GM19455 (cell line): ENCODE results near the gene MS4A6E.
A peak's percentile ranks its signal among the peaks of the same experiment; 100 is the strongest.
"Not testable (repeated sequence)": the region's sequence is repeated elsewhere in the genome, so short reads cannot be mapped to it uniquely, and the experiment has no call there.

ENCODE experiments used
- ATAC-seq: cut with Tn5 transposase; IDR thresholded peaks from one replicate; pipeline ENCODE4 v1.9.1; 2021; ENCODE audit not compliant: unreplicated experiment

MS4A6E gene, protein sequence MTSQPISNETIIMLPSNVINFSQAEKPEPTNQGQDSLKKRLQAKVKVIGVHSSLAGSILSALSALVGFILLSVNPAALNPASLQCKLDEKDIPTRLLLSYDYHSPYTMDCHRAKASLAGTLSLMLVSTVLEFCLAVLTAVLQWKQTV

DNA sequence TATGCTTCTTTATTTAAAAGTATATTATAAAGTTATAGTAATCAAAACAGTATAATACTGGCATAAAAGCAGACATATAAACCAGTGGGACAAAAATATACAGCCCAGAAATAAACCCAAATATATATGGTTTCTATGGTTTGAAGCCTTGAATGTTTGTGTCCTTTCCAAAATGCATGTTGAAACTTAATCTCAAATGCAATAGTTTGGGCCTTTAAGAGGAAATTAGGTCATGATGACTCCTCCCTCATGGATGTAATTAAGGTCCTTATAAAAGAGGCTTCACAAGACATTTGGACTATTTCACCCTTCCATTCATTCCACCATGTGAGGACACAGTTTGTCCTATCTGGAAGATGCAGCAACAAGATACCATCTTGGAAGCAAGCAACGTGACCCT lies at the start of gene MS4A6E:
MS4A6E (plus strand) TSS at position 301 of the 400 bp plus-strand sequence. CDS start 7,641 bp downstream, outside the sequence.
- ATAC-seq, result no peak

DNA sequence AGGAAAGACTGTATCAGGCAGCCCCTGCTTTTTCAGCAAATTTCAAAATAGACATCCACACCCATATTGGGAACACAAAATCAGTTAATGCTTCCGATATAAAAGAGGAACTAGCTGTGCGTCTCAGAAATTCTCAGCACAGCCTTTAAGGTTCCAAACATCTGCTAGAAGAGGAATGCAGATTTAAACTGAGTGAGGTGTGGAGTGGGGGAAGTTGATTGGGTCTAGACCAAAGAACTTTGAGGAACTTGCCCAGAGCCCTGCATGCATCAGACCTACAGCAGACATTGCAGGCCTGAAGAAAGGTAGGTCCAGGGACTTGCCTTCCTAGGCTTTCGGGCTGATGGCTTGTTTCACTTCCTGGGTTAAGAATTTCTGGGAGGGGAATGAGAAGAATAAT lies 46.6 kb upstream of the MS4A6E start, which contains the start of gene MS4A4A:
MS4A4A (plus strand) TSS at position 255 of the 400 bp plus-strand sequence; CDS start at position 265, 10 bp downstream.
- no peak for ATAC-seq

DNA sequence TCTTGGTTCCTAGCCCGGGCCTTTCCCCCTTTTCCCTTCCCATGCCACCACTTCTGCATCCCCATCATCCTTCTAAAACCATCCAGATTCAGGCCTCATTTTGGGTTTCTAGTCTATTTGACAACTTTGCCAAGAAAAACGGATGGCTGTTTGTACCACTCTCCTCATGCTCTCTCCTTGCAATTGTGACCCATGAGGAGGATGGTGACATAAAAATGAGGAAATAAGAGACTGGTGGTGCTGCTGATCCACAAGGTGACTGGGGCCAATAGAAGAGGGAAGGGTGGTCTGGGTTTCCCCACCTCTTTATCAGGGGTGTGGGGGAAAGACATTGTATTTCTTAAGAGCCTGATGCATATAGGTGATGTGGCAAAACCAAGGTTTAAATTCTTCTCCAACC lies 45.6 kb upstream of the MS4A6E start:
- ATAC-seq, result no peak

DNA sequence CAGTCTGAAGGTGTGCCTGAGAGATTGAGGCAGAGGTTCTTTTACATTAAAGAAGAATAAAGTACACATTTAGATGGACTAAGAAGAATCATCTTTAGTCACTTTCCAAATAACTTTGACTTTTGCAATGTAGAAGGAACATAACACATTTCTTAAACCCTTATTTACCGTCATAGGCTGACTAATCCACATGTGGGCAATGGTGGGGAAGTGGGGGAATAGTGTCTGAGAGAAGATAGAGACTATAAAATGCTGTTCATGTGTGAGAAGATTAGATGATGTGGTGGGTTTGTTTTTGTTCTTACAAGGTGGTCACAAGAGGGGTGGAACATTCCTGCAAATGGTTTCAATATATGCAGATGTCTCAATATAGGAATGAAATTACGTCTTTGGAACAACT lies 44.8 kb upstream of the MS4A6E start:
- ATAC-seq, result no peak

DNA sequence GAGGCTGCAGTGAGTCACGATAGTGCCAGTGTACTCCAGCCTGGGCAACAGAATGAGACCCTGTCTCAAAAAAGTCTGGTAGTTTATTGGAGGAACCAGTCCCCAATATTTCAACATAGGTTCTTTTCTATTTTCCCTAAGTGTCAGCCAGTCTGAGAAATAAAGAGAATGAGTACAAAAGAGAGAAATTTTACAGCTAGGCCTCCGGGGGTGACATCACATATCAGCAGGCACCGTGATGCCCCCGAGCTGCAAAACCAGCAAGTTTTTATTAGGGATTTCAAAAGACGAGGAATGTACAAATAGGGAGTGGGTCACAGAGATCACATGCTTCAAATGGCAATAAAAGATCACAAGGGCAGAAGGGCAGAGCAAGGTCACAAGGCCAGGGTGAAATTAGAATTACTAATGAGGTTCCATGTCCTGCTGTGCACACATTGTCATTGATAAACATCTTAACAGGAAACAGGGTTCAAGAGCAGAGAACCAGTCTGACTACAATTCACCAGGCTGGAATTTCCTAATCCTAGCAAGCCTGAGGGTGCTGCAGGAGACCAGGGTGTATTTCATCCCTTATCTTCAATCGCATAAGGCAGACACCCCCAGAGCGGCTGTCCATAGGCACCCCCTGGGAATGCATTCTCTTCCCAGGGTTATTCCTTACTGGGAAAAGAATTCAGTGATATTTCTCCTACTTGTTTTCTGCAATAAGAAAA lies 41.5 kb upstream of the MS4A6E start:
- not testable (repeated sequence) for ATAC-seq

DNA sequence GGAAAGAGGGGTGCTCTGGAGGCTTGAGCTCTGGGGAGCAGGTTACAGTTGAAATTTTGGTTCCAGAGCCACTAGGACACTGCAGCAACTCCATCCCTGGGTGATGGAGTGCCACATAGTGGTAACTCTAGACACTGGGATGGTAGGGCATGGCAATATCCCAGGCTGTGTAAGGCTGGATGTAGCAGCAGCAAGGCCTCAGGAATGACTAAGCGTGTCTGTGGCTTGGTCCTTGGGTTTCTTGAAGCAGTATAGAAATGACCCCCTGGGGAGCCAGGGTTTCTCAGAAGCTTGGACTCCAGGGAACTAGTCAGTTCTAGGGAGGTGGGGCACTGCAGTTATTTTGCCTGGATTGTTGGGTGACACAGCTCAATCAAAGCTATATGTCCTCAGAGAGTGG lies 38.5 kb upstream of the MS4A6E start:
- ATAC-seq, result no peak

DNA sequence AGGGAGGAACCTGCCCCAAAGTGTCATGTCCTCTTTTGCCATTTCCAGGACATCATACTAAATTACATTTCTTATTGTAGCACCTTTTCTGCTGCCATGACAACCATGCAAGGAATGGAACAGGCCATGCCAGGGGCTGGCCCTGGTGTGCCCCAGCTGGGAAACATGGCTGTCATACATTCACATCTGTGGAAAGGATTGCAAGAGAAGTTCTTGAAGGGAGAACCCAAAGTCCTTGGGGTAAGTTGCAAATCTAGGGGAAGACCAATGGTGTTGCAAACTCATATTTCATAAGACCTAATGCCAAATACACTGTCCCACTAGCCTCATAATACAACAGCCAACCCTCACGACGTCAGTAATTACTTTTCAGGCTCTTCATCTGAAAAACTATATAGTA lies 34.9 kb upstream of the MS4A6E start:
- ATAC-seq, result no peak

DNA sequence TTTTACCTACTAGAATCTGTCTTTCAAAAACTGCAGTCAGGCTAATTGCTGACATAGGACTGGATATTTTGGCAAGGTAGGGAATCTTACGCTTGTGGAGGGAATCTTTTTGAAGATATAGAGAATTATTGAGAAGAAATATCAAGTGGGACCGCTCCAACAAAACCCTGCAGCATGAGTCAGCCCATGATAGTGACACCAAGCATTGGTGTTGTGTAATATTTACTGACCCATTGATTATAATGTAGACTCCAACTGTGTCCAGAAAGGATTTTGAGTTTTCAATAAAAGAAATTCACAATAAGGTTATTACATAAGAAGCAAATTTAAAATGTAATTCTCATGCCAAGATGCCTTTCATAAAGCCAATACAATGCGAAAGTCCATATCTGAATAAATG lies 25.9 kb upstream of the MS4A6E start:
- ATAC-seq, result no peak

DNA sequence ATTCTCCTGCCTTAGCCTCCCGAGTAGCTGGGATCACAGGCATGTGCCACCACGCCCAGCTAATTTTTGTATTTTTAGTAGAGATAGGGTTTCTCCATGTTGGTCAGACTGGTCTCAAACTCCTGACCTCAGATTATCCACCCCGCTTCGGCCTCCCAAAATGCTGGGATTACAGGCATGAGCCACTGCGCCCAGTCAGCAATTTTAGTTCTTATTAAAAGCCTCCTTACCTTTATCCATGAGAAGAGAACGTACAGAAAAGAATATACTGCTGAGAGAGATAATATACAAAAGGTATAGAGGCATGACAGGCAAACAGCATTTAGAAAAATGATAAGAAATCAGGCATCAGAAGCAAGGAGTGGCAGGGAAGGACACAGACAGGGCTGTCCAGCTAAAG lies 25.2 kb upstream of the MS4A6E start:
- ATAC-seq, result not testable (repeated sequence)

DNA sequence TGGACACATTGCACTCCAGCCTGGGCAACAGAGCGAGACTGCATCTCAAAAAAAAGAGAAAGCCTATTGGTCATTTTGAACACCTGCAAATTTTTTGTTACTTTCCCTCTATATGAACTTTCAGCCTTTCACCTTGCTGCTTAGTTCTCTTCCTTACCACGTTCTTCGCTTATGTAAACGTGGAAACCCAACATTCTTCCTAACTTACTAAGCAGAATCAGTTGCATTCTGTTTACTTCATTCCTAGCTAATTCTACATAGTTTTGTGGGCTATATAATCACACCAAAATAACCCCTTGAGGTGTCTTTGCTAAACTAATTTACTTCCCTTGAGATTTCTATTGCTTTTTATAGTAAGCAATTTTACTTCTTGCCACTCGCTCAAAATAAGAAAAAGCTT lies 23.4 kb upstream of the MS4A6E start:
- ATAC-seq, result no peak

DNA sequence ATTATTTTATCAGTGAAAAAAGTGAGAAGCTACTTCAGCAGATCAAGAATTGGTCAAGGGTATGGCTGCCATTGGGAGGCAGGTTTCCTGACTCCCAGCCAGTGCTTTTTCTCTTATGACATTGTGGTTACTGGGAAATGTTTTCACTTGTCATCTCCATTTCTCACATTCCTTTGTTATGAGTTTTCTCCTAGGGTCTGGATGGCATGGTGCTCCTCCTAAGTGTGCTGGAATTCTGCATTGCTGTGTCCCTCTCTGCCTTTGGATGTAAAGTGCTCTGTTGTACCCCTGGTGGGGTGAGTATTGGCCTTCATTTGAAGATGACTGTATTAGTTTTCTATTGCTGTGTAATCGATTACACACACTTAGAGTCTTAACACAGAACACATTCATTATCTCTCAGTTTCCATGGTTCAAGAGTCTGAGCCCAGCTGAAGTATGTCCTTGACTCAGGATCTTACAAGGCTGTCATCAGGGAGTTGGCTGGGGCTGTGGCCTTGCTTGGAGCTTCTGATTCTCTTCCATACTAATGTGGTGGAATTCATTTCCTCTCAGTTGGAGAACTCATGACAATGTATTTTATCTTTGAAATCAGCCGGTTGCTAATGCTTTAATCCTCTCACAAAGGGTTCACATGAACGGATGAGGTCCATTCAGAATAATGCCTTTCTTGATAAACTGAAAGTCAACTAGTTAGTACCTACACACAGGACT lies 21.0 kb upstream of the MS4A6E start:
- no peak for ATAC-seq

DNA sequence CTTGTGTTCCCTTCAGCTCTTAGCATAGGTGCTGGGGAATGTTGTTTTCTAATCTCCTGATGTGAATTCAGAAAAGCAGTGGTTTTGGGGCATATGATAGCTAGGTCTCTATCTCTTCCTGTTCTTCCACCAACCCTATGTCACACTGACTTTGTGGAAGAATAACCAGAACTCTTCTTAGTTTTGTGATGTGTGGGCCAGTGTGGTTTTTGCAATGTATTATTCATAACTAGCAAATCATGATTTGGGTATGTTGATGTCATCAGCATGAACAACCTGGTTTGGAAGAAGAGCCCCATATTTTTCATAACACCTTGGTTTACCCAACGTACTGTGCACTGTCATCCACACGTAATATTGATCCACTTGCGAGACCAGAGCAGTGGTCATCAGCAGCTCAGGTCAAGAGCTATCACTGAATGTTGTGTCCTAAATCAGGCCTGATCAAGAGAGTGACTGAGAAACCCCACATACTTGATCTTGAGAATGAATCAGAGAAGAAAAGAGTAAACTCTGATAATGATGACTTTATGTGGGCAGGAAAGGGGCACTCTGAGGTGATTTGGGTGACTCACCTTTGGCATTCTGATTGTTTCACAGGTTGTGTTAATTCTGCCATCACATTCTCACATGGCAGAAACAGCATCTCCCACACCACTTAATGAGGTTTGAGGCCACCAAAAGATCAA lies 19.4 kb upstream of the MS4A6E start:
- no peak for ATAC-seq

DNA sequence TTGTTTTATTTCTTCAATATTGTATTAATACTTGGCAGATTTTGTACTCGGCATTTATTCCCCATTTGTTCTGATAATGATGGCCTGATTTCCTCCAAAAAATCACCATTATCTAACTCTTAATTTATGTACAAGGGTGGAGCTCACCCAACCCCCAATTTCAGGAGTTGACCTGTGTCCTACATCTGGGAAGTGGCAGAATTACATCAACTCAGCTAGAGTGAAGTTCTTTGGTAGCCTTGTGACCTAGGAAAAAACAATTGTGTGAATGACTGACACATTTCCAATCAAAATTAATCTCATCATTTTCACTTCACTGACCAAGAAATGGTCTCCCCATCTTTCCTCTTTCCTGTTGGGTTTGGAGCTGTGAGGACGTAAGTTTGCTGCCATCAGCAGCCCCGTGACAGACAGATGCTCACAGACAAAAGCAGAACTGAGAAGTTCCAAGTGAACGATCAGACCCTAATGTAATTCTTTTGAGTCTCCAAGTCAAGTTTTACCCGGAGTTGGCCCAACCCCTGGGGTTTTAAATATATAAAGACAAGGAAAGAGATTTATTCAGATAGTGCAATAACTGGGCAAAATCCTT lies 16.6 kb upstream of the MS4A6E start:
- no peak for ATAC-seq

DNA sequence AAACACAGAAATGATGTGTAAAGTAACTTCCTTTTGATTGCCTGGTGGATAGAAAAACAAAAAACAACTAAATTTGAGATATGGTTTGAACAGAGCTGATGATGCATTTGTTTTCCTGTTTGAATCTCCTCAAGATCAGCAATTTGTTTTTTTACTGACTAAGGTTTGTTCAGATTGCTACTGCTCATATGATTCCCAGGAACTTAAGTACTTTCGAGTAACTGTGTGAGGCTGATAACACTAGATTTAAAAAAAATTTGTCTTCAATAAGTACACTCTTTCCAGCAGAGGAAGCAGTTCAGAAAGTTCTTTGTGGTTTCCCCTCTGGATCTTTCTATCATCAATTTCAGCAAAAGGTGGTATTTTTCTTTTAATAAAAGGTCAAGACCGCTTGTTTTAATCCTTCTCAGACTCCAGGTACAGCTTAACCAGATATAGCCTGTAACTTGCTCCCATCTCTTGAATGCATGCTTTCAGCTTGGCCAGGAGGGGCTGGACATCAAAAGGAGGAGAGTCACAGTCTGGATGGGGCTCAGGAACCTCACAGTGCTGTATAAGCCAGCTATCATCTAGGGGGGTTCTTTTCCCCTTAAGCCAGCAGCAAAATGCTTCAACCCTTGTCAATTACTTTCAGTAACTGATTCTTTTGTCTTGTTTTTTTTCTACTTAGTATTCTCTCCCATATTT lies 12.3 kb upstream of the MS4A6E start:
- no peak for ATAC-seq

DNA sequence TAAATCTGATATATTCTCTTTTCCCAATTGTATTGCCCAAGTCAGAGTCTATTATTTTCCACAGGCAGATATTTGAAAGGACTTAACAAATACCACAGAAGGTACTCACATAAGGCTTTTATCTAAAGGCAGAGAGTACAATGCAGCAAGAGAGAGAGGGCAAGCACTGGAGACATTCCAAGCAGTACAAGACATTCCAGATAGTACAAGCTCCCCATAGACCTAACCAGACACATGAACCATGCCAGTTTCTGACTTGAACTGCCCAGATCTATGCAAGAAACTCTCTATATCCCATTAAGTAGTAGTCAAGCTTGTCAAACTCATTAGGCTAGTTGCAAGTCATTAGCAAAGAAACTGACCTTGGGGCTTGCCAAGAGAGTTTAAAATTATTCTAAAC lies 11.2 kb upstream of the MS4A6E start:
- ATAC-seq, result peak; percentile 12

DNA sequence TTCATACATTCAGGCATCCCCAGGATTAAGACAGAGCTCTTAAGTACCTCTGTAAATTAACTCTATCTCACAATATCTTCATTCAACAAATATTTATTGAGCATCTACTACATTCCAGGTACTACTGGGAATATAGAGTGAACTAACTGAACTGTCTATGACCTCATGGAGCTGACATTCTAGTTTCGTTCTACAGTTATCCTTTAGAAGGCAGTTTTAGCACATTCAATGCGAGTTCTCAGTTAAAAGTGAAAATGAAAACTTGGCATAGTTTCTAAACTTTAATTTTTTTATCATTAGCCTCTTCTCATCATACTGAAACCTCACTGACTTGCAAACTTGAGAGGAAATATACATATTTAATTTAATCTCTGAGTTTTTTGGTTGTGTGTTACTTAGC lies 10.7 kb upstream of the MS4A6E start:
- peak; percentile 76 for ATAC-seq

DNA sequence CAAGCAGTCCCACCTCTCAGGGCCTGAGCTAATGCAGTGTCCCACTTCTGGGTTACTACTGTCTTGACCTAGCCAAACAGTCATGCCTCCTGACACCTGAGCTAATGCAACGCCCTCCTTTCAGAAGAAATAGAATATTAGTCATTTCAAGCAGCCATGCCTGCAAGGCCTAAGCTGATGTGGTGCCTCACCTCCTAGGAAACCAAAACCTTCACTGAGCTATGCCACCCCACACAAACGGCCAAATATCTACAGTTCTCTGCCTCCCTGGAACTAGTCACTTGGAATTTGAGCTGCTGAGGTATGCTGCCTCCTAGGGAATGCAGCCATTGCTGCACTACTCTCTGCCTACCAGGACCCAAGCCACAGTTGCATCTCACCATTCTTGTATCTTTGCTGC lies 8.3 kb upstream of the MS4A6E start:
- no peak for ATAC-seq

DNA sequence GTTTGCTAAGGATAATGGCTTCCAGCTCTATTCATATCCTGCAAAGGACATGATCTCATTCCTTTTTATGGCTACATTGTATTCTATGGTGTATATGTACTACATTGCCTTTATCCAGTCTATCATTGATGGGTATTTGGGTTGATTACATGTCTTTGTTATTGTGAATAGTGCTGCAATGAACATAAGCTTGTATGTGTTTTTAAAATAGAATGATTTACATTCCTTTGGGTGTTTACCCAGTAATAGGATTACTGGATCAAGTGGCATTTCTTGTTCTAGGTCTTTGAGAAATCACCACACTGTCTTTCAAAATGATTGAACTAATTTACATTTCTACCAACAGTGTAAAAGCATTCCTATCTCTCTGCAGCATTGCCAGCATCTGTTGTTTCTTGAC lies 6.0 kb upstream of the MS4A6E start:
- ATAC-seq, result no peak

DNA sequence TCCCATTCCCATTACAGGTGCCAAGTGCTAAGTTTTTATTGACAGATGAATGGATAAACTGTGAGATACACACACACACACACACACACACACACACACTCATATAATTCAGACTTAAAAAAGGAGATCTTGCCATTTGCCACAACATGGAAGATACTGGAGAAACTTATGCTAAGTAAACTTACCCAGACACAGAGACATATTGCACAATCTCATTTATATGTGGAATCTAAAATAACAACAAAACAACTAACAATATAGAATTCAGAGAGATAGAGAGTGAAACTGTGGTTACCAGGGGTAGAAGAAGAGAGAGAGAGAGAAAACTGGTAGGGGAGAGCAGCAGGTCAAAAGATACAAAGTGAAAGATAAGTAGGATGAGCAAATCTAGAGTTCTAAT lies 1.4 kb downstream of the MS4A6E start:
- no peak for ATAC-seq

DNA sequence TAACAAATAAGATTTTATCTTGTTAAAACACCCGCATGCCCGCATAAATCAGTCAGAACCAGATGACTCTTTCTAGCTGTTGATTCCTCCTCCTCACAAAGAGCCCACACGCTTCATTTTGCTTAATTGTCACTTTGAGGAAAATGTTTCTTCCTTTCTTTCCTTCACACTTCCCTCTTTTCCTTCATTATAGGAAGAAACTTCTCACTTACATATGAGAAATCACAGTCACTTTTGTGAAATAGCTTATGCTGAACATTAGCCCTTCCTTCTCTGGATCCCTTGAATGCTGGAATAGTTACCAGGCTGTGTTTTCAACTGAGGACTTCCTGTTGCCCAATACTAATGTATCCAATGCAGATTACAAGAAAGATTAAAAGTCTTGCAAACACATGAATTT lies 5.8 kb downstream of the MS4A6E start:
- ATAC-seq, result no peak
